NK-92 treated with Interleukin-12 subunit alpha and Interleukin-12 subunit beta, amount 100 ng/mL, for 24 hours (cell line): ENCODE data around the gene LMNA.
"Not testable (repeated sequence)": the region's sequence is repeated elsewhere in the genome, so short reads cannot be mapped to it uniquely, and the experiment has no call there.

ENCODE experiments used
- DNase-seq: peaks from one replicate; lab custom pipeline; 2025; lab: John Stamatoyannopoulos, UW

The LMNA gene

DNA sequence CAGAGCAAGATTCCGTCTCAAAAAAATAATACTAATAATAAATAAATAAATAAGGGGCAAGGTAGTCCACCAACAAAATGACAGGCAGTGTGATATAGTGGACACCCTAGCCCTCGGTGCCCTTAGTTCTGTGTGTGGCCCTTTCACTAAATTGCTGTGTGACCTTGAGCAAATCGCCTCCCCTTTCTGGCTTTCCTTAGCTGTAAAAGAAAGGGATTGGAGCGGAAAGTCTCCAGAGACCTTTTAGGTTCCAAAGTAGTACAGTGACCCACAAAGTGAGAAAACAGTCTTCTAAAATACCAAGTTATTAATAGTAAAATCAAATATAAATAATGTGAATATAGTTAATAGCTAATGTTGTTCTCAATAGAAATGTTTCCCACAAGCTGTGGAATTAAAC, 7.6 kb downstream of the LMNA start:
- DNase-seq: no peak

DNA sequence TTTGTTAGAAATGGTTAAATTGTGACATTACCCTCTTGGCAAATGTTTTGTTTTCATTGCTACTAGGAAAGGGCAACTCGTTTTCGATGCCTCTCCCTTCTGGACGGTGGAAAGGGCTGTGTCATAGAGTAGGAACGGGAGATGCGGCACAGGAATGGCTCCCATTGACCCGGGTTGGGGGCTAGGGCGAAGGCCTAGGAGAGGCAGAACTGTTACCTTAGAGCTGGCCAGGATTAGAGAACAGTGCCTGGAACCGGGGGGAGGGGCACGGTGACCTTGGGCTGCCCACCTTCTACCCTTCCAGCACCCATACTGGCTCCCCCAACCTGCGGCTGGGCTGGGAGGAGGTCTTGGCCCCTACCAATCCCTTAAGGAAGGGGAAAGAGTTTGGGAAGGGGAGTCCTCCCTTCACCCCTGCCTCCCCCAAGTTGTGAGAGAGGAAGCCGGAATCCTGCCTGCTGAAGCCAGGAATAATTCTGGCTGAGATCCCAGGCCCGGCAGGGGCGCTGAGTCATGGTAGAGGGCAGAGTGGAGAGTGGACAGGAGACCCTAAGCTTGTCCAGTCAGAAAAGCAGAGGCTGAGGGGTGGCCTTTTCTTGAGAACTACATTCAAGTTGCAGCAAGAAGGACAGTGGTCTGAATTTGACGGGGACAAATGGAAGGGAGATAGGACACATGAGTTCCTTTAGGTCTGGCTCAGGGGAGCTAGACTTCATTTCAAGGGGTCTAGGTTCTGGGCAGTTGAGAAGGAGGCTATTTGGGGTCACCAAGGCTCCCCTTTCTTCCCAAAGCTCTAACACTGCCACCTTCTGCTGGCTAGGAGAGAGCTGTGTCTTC, 8.2 kb downstream of the LMNA start:
- DNase-seq: no peak

DNA sequence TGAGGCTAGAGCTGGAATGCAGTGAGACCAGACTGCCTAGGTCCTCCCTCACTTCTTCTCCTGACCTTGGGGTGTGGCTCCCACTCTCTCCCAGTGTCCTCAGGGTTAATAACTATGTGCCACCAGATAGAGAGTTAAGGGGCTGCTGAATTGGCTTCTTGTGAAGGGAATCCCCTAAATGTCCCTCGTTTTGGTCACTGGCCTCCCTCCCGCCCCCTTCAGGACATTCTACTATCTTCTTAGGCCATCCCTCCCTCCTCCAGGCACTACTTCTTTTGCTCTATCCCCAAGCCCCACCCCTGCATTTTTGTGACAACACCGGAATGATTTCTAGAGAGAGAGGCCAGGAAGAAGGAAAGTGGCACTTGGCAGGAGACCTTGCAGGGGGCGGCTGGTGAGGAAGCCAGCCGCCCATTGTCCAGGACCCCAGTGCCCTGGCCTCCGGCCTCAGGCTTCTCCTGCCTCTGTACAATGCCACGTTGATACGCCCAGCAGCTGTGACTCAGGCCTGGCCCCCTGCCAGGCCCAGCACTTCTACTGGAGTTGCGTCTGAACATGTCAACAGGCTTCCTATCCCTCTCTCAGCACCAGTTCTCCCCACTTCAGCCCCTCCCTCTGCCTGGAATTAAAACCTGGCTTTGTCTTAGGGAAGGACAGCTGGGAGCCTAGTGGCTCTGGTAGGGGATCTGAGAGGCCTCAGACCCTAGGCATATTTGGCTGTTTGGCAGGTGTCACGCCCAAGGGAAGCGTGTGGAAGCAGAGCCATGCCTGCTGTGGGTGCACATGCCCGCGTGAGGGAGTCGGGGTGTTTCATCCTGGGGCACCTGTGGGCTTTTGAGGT, 9.1 kb downstream of the LMNA start:
- DNase-seq: no peak

DNA sequence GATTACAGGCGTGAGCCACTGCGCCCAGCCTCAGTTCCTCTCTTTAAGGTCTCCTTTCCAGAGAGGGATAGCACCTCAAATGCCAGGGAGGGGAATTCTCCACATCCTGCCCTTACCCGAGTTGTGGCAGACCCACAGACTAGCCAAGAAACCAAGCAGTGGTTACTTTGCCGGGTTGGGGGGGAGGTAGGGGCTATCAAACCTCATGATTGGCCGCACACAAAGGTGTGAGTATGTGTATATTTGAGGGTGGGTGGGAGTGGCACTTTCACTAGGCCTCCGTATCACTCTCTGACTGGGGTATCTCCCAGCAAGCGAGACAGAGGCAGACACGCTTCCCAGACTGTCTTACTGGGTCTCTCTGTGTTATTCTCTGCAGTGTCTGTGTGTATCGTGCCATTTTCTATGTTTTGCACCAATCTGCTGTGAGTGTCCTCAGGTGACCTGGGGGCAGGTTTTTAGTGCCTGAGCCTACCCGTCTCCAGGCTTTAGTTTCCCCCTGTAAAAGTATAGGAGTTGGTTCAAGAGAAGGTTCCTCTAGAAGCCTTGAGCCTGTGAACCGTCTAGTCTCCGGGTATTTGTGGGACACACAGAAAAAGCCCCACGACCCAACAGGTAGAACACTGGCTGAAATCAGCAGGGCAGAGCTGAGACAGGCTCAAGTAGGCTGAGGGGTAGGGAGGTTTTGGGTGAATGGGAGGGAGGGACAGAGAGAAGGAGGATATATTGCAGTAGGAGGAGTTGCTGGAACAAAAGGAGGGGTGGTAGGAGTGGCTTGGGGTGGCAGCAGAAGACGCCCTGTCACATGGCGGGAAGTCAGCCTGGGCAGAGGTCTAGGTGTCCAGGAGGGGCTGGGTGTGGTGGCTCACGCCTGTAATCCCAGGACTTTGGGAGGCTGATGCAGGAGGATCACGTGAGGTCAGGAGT, 10.3 kb downstream of the LMNA start:
- no peak for DNase-seq

DNA sequence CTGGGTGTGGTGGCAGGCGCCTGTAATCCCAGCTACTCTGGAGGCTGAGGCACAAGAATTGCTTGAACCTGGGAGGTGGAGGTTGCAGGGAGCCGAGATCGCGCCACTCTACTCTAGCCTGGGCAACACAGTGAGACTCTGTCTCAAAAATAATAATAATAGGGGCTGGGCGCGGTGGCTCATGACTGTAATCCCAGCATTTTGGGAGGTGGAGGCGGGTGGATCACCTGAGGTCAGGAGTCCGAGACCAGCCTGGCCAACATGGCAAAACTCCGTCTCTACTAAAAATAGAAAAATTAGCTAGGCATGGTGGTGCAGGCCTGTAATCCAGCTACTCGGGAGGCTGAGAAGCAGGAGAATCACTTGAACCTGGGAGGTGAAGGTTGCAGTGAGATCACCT, 11.0 kb downstream of the LMNA start:
- not testable (repeated sequence) for DNase-seq

DNA sequence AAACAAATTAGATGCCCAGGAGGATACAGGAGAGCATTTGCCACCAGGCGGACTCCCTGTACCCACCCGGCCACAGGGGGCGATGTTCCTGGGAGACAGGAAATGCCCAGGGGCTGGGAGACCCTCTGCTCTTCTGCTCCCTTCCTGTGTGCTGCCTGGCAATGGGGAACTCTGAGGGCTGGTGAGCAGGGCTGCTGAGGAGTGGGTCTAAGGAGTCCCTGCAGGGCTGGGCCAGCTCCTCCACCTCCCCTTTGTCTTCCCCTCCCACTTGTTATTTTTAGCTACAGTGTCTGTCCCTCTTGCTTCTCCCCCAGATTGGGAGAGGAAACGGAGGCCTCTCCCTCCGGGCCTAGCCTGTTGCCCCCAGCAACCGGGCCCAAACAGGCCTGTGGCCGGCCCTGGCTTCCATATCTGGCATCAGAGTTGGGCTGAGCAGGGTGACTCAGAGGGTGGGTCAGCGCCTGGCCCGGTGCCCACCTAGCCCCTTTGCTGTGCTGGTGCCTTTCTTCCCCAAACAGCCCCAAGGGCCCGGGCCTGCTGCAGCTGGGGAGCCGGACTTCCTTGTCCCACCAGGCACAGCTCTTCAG, 11.6 kb downstream of the LMNA start:
- no peak for DNase-seq

DNA sequence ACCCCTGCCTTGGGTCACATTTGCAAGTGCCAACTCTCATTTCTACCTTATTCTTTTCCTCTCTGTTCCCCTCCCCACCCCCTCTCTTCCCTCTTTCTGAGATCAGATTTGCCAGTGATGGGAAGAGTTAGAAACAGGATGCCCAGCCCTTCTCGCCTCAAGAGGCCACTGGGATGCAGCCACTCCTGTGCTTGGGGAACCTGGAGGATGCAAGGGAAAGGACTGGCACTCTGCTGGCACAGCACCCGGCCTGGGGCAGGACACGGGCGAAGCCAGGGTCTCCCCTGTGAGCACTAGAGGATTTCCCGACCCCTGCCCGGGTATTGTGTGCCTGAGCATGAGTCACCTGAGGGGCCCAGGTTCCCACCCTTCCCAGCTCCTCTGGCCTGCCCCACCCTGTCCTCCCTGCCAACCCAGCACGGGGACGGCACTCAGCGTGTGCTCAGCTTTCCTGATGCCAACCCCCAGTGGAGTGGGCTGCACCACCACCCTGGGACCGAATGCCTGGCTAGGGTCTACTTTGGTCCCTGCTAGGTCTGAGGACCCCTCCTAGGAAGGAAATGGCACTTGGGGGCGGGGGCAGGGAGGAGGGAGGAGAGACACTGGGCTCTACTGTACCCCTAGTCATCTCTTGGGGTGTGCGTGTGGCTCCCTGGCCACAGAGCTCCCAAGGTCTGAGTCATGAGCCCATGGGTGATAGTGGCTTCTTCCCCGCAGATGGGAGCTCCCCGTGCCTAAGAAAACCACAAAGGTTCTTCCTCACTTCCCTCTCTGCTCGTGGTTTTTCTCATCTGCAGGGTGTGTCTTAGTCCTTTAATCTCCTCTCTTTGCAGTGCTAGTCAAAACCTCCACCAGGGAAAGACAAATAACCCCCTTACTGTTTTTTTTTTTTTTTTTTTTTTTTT, 12.4 kb downstream of the LMNA start:
- peak; percentile 68 for DNase-seq

DNA sequence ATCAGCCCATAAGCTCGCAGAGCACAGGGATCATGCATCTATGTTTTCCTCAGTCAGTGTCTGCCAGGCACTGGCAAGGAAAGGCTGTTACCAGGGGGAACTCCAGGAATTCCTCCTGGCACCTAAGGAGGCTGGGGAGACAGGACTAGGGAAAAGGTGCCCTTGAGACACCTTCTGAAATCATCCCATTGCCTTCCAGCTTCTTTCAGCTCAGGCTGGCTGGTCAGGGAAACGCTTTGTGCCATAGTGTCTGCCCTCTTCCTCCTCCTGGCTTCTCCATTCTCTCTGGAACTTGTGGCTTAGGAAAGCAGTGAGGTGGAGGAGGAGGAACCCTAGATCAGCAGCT, 13.8 kb downstream of the LMNA start:
- DNase-seq: no peak

DNA sequence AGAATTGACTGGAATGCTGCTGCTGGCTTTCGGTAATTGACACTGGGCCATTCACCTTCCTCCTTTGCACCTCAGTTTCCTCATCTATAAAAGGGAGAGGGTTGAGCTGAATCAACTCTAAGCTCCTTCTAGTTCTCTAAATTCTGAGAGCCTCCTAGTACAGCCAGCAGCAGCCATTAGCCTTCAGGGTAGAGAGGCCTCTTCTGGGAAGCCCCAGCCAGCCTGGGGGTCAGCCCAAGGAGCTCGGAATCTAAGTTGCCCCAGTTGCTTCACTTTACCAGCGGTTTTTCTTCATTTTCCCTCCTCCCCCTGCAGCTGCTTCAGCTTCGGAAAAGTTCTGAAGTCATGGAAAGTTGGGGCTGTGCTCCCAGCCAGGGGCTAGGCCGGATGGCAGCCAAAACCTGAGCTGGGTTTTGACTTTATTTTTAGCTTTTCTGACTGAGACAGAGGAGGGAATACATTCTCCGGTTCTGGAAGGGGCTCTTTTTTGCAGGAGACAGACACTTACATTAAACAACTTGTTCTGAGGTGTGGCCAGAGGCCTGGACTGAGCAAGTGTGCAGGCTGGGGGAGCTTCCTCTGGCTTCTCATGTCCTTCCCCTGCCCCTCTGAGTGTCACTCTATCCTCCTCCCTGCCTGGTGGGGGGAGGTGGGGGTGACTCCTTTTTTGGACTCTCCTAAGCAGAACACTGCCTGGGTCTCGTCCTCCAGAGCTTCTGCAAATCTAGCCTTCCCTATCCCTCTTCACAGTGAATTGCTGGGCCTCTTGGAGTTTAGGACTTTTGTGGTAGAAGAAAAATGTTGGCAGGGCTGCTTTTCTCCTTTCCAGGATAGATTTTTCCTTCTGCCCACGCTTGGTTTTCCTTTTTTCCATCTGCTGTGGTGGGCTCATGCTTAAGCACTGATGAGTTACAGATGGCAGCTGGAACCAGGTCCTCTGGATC, 14.4 kb downstream of the LMNA start:
- no peak for DNase-seq

DNA sequence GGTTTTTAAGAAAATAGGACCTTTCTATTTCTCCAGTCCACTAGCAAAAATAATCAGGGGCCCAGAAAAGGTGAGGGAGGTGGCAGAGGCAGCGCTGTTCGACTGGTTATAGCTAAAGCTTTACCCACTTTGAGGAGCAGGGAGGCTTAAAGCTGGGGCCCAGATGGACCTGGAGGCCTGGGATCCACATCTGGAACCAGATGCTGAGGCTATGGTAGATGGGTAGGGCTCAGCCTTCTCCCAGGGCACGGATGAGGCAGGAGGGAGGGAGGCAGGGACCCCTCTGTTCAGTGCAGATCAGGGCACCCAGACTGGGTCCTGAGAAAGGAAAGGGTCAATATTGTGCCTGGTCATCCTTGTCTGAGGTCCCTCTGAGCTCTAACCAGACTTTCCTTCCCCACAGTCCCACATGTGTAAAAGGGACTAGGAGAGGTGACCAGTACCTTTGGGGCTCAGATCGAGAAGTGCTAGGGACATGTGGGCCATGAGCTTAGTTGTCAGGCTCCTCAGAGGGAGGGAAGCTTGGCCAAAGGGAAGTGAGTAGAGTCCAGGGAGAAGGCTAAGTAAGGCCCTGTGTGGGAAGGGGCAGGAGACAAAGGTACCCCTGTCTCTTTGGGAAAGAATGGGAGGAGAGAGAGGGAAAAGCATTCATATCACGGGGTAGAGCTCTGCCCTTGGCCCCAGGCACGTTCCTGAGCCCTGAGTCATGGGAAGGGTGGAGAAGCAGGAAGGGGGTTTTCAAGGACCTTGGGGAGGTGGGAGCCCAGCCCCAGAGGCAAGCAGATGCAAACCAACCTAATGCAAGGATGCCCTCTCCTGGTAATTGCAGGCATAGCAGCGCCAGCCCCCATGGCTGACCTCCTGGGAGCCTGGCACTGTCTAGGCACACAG, 15.4 kb downstream of the LMNA start:
- DNase-seq: peak; percentile 43

DNA sequence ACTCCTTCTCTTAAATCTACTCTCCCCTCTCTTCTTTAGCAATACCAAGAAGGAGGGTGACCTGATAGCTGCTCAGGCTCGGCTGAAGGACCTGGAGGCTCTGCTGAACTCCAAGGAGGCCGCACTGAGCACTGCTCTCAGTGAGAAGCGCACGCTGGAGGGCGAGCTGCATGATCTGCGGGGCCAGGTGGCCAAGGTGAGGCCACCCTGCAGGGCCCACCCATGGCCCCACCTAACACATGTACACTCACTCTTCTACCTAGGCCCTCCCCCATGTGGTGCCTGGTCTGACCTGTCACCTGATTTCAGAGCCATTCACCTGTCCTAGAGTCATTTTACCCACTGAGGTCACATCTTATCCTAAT, 16.0 kb downstream of the LMNA start:
- no peak for DNase-seq

DNA sequence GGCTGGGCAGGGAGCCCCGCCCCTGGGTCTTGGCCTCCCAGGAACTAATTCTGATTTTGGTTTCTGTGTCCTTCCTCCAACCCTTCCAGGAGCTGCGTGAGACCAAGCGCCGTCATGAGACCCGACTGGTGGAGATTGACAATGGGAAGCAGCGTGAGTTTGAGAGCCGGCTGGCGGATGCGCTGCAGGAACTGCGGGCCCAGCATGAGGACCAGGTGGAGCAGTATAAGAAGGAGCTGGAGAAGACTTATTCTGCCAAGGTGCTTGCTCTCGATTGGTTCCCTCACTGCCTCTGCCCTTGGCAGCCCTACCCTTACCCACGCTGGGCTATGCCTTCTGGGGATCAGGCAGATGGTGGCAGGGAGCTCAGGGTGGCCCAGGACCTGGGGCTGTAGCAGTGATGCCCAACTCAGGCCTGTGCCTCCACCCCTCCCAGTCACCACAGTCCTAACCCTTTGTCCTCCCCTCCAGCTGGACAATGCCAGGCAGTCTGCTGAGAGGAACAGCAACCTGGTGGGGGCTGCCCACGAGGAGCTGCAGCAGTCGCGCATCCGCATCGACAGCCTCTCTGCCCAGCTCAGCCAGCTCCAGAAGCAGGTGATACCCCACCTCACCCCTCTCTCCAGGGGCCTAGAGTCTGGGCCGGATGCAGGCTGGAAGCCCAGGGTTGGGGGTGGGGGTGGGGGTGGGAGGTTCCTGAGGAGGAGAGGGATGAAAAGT, 20.4 kb downstream of the LMNA start:
- no peak for DNase-seq

DNA sequence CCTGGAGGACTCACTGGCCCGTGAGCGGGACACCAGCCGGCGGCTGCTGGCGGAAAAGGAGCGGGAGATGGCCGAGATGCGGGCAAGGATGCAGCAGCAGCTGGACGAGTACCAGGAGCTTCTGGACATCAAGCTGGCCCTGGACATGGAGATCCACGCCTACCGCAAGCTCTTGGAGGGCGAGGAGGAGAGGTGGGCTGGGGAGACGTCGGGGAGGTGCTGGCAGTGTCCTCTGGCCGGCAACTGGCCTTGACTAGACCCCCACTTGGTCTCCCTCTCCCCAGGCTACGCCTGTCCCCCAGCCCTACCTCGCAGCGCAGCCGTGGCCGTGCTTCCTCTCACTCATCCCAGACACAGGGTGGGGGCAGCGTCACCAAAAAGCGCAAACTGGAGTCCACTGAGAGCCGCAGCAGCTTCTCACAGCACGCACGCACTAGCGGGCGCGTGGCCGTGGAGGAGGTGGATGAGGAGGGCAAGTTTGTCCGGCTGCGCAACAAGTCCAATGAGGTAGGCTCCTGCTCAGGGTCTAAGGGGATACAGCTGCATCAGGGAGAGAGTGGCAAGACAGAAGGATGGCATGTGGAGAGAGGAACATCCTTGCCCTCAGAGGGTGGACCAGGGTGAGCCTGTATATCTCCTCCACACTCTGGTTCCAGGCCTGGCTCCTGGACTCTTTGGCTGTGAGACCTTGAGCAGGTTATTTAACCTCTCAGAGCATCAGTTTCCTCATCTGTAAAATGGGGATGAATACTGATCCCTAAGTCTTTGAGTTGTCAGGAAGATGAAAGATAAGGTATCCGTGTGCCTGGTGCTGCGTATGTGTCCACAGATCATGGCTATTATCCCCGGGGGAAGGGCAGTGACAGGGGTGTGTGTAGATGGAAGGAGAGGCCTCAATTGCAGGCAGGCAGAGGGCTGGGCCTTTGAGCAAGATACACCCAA, 21.7 kb downstream of the LMNA start:
- no peak for DNase-seq

DNA sequence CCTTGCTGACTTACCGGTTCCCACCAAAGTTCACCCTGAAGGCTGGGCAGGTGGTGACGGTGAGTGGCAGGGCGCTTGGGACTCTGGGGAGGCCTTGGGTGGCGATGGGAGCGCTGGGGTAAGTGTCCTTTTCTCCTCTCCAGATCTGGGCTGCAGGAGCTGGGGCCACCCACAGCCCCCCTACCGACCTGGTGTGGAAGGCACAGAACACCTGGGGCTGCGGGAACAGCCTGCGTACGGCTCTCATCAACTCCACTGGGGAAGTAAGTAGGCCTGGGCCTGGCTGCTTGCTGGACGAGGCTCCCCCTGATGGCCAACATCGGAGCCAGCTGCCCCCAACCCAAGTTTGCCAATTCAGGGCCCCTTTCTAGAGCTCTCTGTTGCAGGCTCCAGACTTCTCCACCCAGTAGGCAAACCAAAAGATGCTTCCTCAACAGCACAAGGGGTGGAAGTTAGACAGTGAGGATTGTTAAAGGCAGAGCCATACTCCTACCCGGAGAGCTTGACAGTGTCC, 22.5 kb downstream of the LMNA start:
- DNase-seq: no peak

DNA sequence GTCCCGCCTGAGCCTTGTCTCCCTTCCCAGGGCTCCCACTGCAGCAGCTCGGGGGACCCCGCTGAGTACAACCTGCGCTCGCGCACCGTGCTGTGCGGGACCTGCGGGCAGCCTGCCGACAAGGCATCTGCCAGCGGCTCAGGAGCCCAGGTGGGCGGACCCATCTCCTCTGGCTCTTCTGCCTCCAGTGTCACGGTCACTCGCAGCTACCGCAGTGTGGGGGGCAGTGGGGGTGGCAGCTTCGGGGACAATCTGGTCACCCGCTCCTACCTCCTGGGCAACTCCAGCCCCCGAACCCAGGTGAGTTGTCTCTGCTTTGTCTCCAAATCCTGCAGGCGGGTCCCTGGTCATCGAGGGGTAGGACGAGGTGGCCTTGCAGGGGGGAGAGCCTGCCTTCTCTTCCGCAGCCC, 24.0 kb downstream of the LMNA start:
- no peak for DNase-seq

DNA sequence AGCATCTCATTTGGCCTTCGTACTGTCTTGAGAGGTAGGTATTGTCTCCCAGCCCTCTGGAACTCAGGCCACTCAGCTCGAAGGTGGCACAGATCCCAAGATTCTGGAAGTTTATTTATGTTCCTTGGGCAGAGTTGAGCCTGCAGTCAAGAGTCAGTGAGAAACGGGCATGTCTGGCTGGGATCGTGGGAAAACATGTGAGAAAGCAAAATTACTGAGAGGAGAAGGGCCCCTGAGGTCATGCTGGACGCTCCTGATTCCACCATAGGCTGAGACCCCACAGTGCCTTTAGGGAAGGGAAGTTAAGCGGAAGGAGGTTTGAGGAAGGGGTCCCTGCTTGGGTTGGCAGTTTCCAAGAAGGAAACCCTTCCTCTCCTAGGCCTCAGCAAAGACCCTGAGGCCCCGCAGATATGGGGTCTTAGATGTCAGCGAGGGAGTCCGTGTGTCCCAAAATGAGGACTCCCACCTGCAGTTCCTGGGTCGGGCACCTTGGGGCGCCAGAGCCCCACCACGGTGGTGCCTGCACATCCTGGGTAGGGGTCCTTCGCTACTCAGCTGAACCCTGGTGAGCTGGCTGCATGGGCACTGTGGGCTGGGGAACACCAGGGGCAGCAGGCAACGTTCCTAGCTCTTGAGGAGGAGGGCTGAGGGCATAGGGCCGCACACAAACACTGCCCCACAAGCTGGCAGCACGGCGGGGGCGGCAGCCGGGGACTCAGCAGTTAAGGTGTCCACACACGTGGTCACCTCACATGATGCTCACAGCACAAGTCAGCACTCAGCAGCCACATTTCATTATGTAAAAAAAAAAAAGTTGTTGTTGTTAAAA, 26.6 kb downstream of the LMNA start:
- no peak for DNase-seq
